Endothelial cell of umbilical vein (primary cell): ENCODE data around the gene FREM1. TPM values are rescaled to one million over a fixed set of nuclear protein-coding genes. Genes with fewer than 3 reads are reported as not detected.

Source experiments
- BruUV-seq: library from RNA; stranded (reverse); fragments of 400-500 nt; replicated peaks from 2 replicates; lab custom pipeline; 2021; lab: Mats Ljungman, UMichigan
- CTCF ChIA-PET: fragments of 300-600, 350-600 bp; sonication (Branson Sonifier 250); formaldehyde crosslinking; loops from one replicate; lab custom pipeline; 2021; ENCODE audit warnings: antibody characterized with exemption, inconsistent platforms; lab: Charles Lee
- POLR2A ChIA-PET: fragments of 300-600, 350-600 bp; sonication (Branson Sonifier 250); formaldehyde crosslinking; loops from one replicate; lab custom pipeline; 2021; ENCODE audit warnings: antibody characterized with exemption, inconsistent platforms; lab: Charles Lee
- DNase-seq: peaks from one replicate; pipeline ENCODE4 v3.0.0-alpha.2; 2011; ENCODE audit warnings: low read depth, low spot score
- FAIRE-seq: peaks from 2 replicates; lab custom pipeline; 2011; peaks lifted over from hg19 to GRCh38; lab: Jason Lieb, UNC
- H2AFZ ChIP-seq: 2 replicates; pipeline ENCODE4 v1.6.0; 2012; ENCODE audit warnings: low read depth, low read length, control low read depth, inconsistent platforms
- H3K27ac ChIP-seq: 2 replicates; pipeline ENCODE4 v1.5.1; 2011; ENCODE audit warnings: low read depth, mild to moderate bottlenecking, control low read depth, low read length, moderate library complexity; ENCODE audit not compliant: insufficient read depth
- H3K27me3 ChIP-seq, 2 experiments: 2 replicates each; pipeline versions ENCODE4 v1.6.0 to v1.6.1; 2011; ENCODE audit warnings: low read length in 2 of 2, mixed read lengths in 1 of 2; ENCODE audit not compliant: control insufficient read depth in 2 of 2, insufficient read depth in 2 of 2
- H3K36me3 ChIP-seq, 2 experiments: 2 replicates in 1 of 2; 3 replicates in 1 of 2; pipeline ENCODE4 v1.5.1; 2011; ENCODE audit warnings: low read length in 2 of 2, mild to moderate bottlenecking in 1 of 2, moderate library complexity in 1 of 2; ENCODE audit not compliant: control insufficient read depth in 2 of 2, insufficient read depth in 2 of 2; ENCODE audit errors: extremely low read depth in 1 of 2
- H3K4me1 ChIP-seq: 3 replicates; pipeline ENCODE4 v1.5.1; 2011; ENCODE audit warnings: mild to moderate bottlenecking, low read length; ENCODE audit not compliant: control insufficient read depth, insufficient read depth; ENCODE audit errors: extremely low read depth
- H3K4me2 ChIP-seq: 2 replicates; pipeline ENCODE4 v1.6.1; 2011; ENCODE audit warnings: low read length, control low read depth, mixed read lengths; ENCODE audit not compliant: insufficient read depth
- H3K4me3 ChIP-seq, 3 experiments: fragments of 200-600 bp in 1 of 3; sonication (generic), shearing (Covaris generic) in 1 of 3; replicated peaks in 1 of 3; 2 replicates each; pipeline ENCODE4 v1.5.1; 2011 to 2016; ENCODE audit warnings: control low read depth in 3 of 3, low read length in 3 of 3, mild to moderate bottlenecking in 2 of 3, inconsistent platforms in 1 of 3, low read depth in 1 of 3, moderate library complexity in 1 of 3; ENCODE audit not compliant: insufficient read depth in 1 of 3
- H3K79me2 ChIP-seq: 2 replicates; pipeline ENCODE4 v1.6.0; 2012; ENCODE audit warnings: low read length, inconsistent platforms; ENCODE audit not compliant: control insufficient read depth, insufficient read depth
- H3K9ac ChIP-seq: replicated peaks from 2 replicates; pipeline ENCODE3; 2011; ENCODE audit warnings: low read length, control low read depth; ENCODE audit not compliant: insufficient read depth; ENCODE audit errors: extremely low read depth
- H3K9me1 ChIP-seq: replicated peaks from 3 replicates; pipeline ENCODE4 v1.6.0; 2011; ENCODE audit warnings: mild to moderate bottlenecking, low read length; ENCODE audit not compliant: control insufficient read depth, insufficient read depth; ENCODE audit errors: extremely low read depth
- H3K9me3 ChIP-seq: replicated peaks from 2 replicates; pipeline ENCODE4 v1.5.1; 2012; ENCODE audit warnings: low read length, inconsistent platforms; ENCODE audit not compliant: control insufficient read depth, insufficient read depth
- H4K20me1 ChIP-seq: replicated peaks from 2 replicates; pipeline ENCODE3; 2011; ENCODE audit warnings: mild to moderate bottlenecking, low read length; ENCODE audit not compliant: control insufficient read depth, insufficient read depth; ENCODE audit errors: extremely low read depth
- CTCF ChIP-seq, 2 donors: IDR thresholded peaks; 1 replicate in 1 of 2; 2 replicates in 1 of 2; pipeline ENCODE4 v1.5.1; 2011; ENCODE audit warnings: low read length in 2 of 2, mild to moderate bottlenecking in 2 of 2, moderate library complexity in 2 of 2, control low read depth in 1 of 2, inconsistent platforms in 1 of 2, low read depth in 1 of 2; ENCODE audit not compliant: insufficient read depth in 1 of 2; ENCODE audit errors: extremely low read depth in 1 of 2
- EZH2 ChIP-seq: IDR thresholded peaks from 2 replicates; pipeline ENCODE4 v1.6.1; 2012; ENCODE audit warnings: borderline replicate concordance, low read depth, mild to moderate bottlenecking, moderate library complexity, low read length, inconsistent platforms; ENCODE audit not compliant: severe bottlenecking
- FOS ChIP-seq: IDR thresholded peaks from 2 replicates; pipeline ENCODE4 v1.6.1; 2011; ENCODE audit warnings: mild to moderate bottlenecking, low read length, moderate library complexity, borderline replicate concordance; ENCODE audit not compliant: insufficient read depth
- GATA2 ChIP-seq: IDR thresholded peaks from 2 replicates; pipeline ENCODE4 v1.7.0; 2011; ENCODE audit warnings: low read depth, mild to moderate bottlenecking, moderate library complexity, mixed read lengths, low read length; ENCODE audit not compliant: insufficient read length, insufficient read depth
- JUN ChIP-seq: IDR thresholded peaks from 2 replicates; pipeline ENCODE4 v1.6.1; 2011; ENCODE audit warnings: borderline replicate concordance, low read depth; ENCODE audit not compliant: insufficient read length, insufficient read depth
- MAX ChIP-seq: IDR thresholded peaks from 2 replicates; pipeline ENCODE4 v1.6.1; 2011; ENCODE audit not compliant: insufficient read depth, insufficient read length
- MYC ChIP-seq: IDR thresholded peaks from one replicate; pipeline ENCODE4 v1.6.1; 2011; ENCODE audit warnings: mild to moderate bottlenecking, low read depth, low read length
- POLR2A ChIP-seq: IDR thresholded peaks from 2 replicates; pipeline ENCODE4 v1.6.1; 2012; ENCODE audit warnings: low read depth, mild to moderate bottlenecking, control low read depth, low read length
- POLR2AphosphoS5 ChIP-seq: IDR thresholded peaks from 2 replicates; pipeline ENCODE4 v1.6.1; 2012; ENCODE audit warnings: low read depth, mild to moderate bottlenecking, control low read depth, low read length, moderate library complexity; ENCODE audit not compliant: insufficient read depth
- dilution Hi-C: fragments of 300-500 bp; cut with MboI; formaldehyde crosslinking; loops from one replicate; pipeline ENCODE4 v1.15.0; 2019; ENCODE audit warnings: low sequenced_read_pairs; ENCODE audit not compliant: extremely low pct_ligation_motif_present
- intact Hi-C: fragments of 100-400 bp; cut with micrococcal nuclease; formaldehyde crosslinking; loops from one replicate; pipeline ENCODE4 v1.10.0; 2022
- polyA plus RNA-seq, 4 experiments: library from polyadenylated mRNA; depleted of rRNA in 3 of 4; stranded (reverse) in 3 of 4; unstranded in 1 of 4; fragments of >200 nt; gene quantifications; 2 replicates each; pipeline versions ENCODE4 v1.2.1 to v1.2.3, GENCODE V29; 2011 to 2012; ENCODE audit warnings: missing spikeins in 1 of 4
- total RNA-seq: library from RNA; stranded (reverse); gene quantifications from 2 replicates; pipeline ENCODE4 v1.2.3, GENCODE V29; 2021

FREM1 gene
- total and polyA plus RNA-seq, 2 donors (not counting 3 experiments of a cell fraction or from before 2014, with no cell fraction given), result 0.10 to 0.29 TPM

GRCh38 chr9:14939378-14939777 lies 29.1 kb upstream of the FREM1 start:
- Histone ChIP-seq H3K9ac (no peak overlapping the region), H3K27me3 (no peaks in the 10 kb centered on the region), H4K20me1 (no peaks in the 10 kb centered on the region), H3K4me1 (no peaks in the 10 kb centered on the region), H3K79me2 (no peaks in the 10 kb centered on the region), H3K9me1 (no peaks in the 10 kb centered on the region), H3K36me3 (no peaks in the 10 kb centered on the region), H3K4me2 (no peak overlapping the region), H3K9me3 (no peaks in the 10 kb centered on the region), H3K4me3 (no peak overlapping the region), H2AFZ (no peak overlapping the region), H3K27ac (no peak overlapping the region)
- ChIA-PET POLR2A (no interaction called here), CTCF (no interaction called here)
- dilution Hi-C loops, result no loop called here
- DNase-seq (no peak), FAIRE-seq (no peak)
- intact Hi-C loops, result no loop called here
- TF ChIP-seq CTCF (IDR thresholded peaks at IDR 0.05; ENCODE audit: extremely low read depth in 1 of 2, insufficient read depth in 1 of 2, low read depth in 1 of 2, low read length in 2 of 2), result no peak
- no peak for TF ChIP-seq POLR2AphosphoS5
- no peak for TF ChIP-seq FOS
- TF ChIP-seq MYC, result no peak
- no peak for TF ChIP-seq EZH2
- no peak for TF ChIP-seq JUN
- TF ChIP-seq MAX, result no peak
- no peak for TF ChIP-seq POLR2A
- TF ChIP-seq GATA2, result no peak
- BruUV-seq, result no TSS peak
